Sigmoid colon (tissue), 7 donors: ENCODE measurements around the gene FANK1. TPM values are rescaled to one million over a fixed set of nuclear protein-coding genes. Genes with fewer than 3 reads are reported as not detected.

Experiments
- DNase-seq: peaks from one replicate; pipeline ENCODE4 v3.0.0-alpha.2; 2019
- H3K27ac ChIP-seq, 4 donors: fragments of 200-600 bp; sonication (generic); one replicate each; pipeline ENCODE4 v1.5.1; 2016 to 2019; ENCODE audit warnings: mild to moderate bottlenecking in 1 of 4
- H3K27me3 ChIP-seq, 3 donors: fragments of 200-600 bp; sonication (generic); one replicate each; pipeline ENCODE4 v1.5.1; 2019; ENCODE audit warnings: mild to moderate bottlenecking in 1 of 3
- H3K36me3 ChIP-seq, 4 donors: fragments of 200-600 bp; sonication (generic); one replicate each; pipeline ENCODE4 v1.5.1; 2016 to 2019
- H3K4me1 ChIP-seq, 4 donors: fragments of 200-600 bp; sonication (generic); one replicate each; pipeline ENCODE4 v1.5.1; 2017 to 2019
- H3K4me3 ChIP-seq, 4 donors: fragments of 200-600 bp; sonication (generic); one replicate each; pipeline ENCODE4 v1.5.1; 2017 to 2019; ENCODE audit warnings: mild to moderate bottlenecking in 2 of 4, moderate library complexity in 1 of 4
- H3K9me3 ChIP-seq, 4 donors: fragments of 200-600 bp in 3 of 4; sonication (generic) in 3 of 4; one replicate each; pipeline versions ENCODE4 v1.5.1 to v1.6.1; 2013 to 2019
- EP300 ChIP-seq, 4 donors: sonication (generic); formaldehyde crosslinking; IDR thresholded peaks; one replicate each; pipeline ENCODE4 v1.6.1; 2017; ENCODE audit warnings: antibody characterized with exemption in 4 of 4
- POLR2A ChIP-seq, 2 donors: fragments of 450-650 bp; IDR thresholded peaks; one replicate each; pipeline ENCODE4 v1.6.1; 2016; ENCODE audit warnings: antibody characterized with exemption in 2 of 2, mild to moderate bottlenecking in 2 of 2, moderate library complexity in 2 of 2
- POLR2AphosphoS5 ChIP-seq, 4 donors: sonication (generic); formaldehyde crosslinking; IDR thresholded peaks; one replicate each; pipeline ENCODE4 v1.6.1; 2017; ENCODE audit warnings: antibody characterized with exemption in 4 of 4
- WGBS, 2 donors: extraction: QIAGEN DNeasy Blood & Tissue Kit; methylation state at CpG; one replicate each; pipeline ENCODE4 v1.1.7; 2013; 5-methylcytosine and 5-hydroxymethylcytosine counted together
- intact Hi-C: fragments of 100-400 bp; cut with DNase I; formaldehyde crosslinking; loops from one replicate; pipeline ENCODE4 v1.15.1; 2023
- polyA plus RNA-seq, 3 donors: library from polyadenylated mRNA; stranded (reverse); fragments of 200-250 nt; gene quantifications; one replicate each; pipeline ENCODE4 v1.2.3, GENCODE V29; 2013
- total RNA-seq, 4 donors: library from RNA; depleted of rRNA; stranded (reverse); fragments of >200 nt; gene quantifications; one replicate each; pipeline ENCODE4 v1.1.0, GENCODE V29; 2016
- TF ChIP-seq, protein P1 (sequence below), 4 experiments: fragments of 450-650 bp in 3 of 4; fragments of 200-600 bp in 1 of 4; IDR thresholded peaks; one replicate each; pipeline ENCODE4 v1.5.1; 2016 to 2019; ENCODE audit warnings: antibody characterized with exemption in 4 of 4, mild to moderate bottlenecking in 3 of 4, moderate library complexity in 2 of 4
- donor health status: healthy with polysubstance abuse.
- donor health status: Bipolar disorder and iron deficiency.
- donor health status: healthy.

FANK1 gene
- total and polyA plus RNA-seq, 7 donors, result 0.71 to 12.6 (median 3.5) TPM; not detected in 1

DNA sequence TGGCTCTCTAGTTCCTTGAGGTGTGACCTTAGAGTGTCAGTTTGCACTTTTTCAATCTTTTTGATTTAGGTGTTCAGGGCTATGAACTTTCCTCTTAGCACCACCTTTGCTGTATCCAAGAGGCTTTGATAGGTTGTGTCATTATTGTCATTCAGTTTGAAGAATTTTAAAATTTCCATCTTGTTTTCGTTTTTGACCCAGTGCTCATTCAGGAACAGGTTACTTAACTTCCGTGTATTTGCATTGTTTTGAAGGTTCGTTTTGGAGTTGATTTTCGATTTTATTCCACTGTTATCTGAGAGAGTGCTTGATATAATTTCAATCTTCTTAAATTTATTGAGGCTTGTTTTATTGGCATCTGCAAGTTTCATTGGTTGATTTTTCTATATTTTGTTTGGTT, 37.3 kb downstream of the FANK1 start:
- no peaks in the 10 kb centered on the region for H3K27me3 ChIP-seq
- DNase-seq, result no peak
- 39 to 71% methylated on average over 4 of the region's 4 CpGs for WGBS, 2 donors
- intact Hi-C loops, result no loop called here
- TF ChIP-seq POLR2A (IDR thresholded peaks at IDR 0.05) (no peak), POLR2AphosphoS5 (IDR thresholded peaks at IDR 0.05) (no peak), EP300 (IDR thresholded peaks at IDR 0.05) (no peak)
- TF ChIP-seq, protein P1, sequence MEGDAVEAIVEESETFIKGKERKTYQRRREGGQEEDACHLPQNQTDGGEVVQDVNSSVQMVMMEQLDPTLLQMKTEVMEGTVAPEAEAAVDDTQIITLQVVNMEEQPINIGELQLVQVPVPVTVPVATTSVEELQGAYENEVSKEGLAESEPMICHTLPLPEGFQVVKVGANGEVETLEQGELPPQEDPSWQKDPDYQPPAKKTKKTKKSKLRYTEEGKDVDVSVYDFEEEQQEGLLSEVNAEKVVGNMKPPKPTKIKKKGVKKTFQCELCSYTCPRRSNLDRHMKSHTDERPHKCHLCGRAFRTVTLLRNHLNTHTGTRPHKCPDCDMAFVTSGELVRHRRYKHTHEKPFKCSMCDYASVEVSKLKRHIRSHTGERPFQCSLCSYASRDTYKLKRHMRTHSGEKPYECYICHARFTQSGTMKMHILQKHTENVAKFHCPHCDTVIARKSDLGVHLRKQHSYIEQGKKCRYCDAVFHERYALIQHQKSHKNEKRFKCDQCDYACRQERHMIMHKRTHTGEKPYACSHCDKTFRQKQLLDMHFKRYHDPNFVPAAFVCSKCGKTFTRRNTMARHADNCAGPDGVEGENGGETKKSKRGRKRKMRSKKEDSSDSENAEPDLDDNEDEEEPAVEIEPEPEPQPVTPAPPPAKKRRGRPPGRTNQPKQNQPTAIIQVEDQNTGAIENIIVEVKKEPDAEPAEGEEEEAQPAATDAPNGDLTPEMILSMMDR (IDR thresholded peaks at IDR 0.05), result no peak
- H3K36me3 ChIP-seq, result no peaks in the 10 kb centered on the region
- H3K27ac ChIP-seq, result no peak overlapping the region
- H3K4me3 ChIP-seq, result no peak overlapping the region
- no peaks in the 10 kb centered on the region for H3K9me3 ChIP-seq
- H3K4me1 ChIP-seq, result no peaks in the 10 kb centered on the region

DNA sequence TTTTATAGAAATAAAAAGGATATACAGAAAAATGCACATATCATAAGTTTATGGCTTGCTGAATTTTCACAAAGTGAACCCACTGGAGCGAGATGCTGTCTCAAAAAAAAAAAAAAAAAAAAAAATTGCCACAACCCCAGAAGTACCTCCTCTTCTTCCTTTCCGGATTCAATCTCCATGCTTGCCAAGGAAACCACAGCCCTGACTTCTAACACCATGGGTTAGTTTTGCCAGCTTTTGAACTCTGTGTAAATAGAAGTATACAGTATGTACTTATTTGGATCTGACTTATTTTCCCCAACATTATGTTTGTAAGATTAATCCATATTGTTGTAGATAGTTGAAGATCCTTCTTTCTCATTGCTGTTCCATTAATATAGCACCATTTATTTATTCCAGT, 40.0 kb downstream of the FANK1 start:
- Histone ChIP-seq H3K9me3 (no peaks in the 10 kb centered on the region), H3K27ac (no peak overlapping the region), H3K36me3 (no peaks in the 10 kb centered on the region), H3K4me3 (no peak overlapping the region), H3K4me1 (no peaks in the 10 kb centered on the region), H3K27me3 (no peaks in the 10 kb centered on the region)
- 65 to 83% methylated on average over 2 of the region's 2 CpGs for WGBS, 2 donors
- no peak for TF ChIP-seq POLR2A (IDR thresholded peaks at IDR 0.05)
- TF ChIP-seq POLR2AphosphoS5 (IDR thresholded peaks at IDR 0.05), result no peak
- TF ChIP-seq, protein P1 (IDR thresholded peaks at IDR 0.05), result no peak
- no peak for TF ChIP-seq EP300 (IDR thresholded peaks at IDR 0.05)
- intact Hi-C loops, result no loop called here
- DNase-seq, result no peak

DNA sequence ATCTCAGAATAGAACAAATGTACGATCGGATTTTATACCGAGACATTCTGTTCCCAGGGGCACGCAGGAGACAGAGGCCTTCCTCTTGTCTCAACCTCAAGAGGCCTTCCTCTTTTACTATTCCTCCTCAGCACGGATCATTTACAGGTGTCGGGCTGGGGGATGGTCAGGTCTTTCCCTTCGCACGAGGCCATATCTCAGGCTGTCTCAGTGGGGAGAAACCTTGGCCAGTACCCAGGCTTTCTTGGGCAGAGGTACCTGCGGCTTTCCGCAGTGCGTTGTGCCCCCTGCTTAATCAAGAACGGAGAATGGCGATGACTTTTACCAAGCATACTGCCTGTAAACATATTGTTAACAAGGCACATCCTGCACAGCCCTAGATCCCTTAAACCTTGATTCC, 44.2 kb downstream of the FANK1 start:
- H3K4me3 ChIP-seq, result no peak overlapping the region
- 83 to 94% methylated on average over 13 of the region's 13 CpGs for WGBS, 2 donors
- peaks cover 0 to 4% (median 0%) of the 10 kb centered on the region in 4 donors for H3K9me3 ChIP-seq
- no peaks in the 10 kb centered on the region for H3K4me1 ChIP-seq
- no peaks in the 10 kb centered on the region for H3K36me3 ChIP-seq
- DNase-seq, result no peak
- intact Hi-C loops, result no loop called here
- H3K27ac ChIP-seq, result no peak overlapping the region
- TF ChIP-seq EP300 (IDR thresholded peaks at IDR 0.05) (no peak), POLR2AphosphoS5 (IDR thresholded peaks at IDR 0.05) (no peak), POLR2A (IDR thresholded peaks at IDR 0.05) (no peak)
- TF ChIP-seq, protein P1 (IDR thresholded peaks at IDR 0.05), result no peak
- H3K27me3 ChIP-seq, result no peaks in the 10 kb centered on the region

DNA sequence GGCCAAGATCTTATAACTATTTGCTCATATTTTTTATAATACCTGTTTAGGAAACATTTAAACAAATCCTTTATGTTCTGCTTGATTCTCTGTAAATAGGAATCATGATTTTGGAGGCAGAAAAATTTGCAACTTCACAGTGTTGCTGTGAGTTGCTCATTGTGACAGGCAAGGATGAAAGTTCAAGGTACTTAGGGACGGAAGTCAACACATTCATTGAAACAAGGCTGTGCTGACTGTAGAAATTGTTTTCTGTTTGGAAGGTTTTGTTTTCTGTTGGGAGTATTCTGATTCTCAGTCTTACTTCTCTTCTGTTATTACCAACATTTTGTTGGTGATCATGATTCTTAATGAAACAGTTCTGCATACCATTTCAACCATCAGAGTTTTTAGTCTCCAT, 54.9 kb downstream of the FANK1 start:
- no peak for TF ChIP-seq POLR2AphosphoS5 (IDR thresholded peaks at IDR 0.05)
- TF ChIP-seq EP300 (IDR thresholded peaks at IDR 0.05), result no peak
- TF ChIP-seq, protein P1 (IDR thresholded peaks at IDR 0.05), result no peak
- no peak for TF ChIP-seq POLR2A (IDR thresholded peaks at IDR 0.05)
- Histone ChIP-seq H3K27me3 (no peaks in the 10 kb centered on the region), H3K4me3 (no peak overlapping the region), H3K9me3 (peaks cover 0 to 17% (median 13%) of the 10 kb centered on the region in 4 donors), H3K36me3 (no peaks in the 10 kb centered on the region), H3K27ac (no peak overlapping the region), H3K4me1 (no peaks in the 10 kb centered on the region)
- no peak for DNase-seq
- WGBS, 2 donors, result 59 to 77% methylated on average over 1 of the region's 1 CpG
- intact Hi-C loops, result no loop called here

DNA sequence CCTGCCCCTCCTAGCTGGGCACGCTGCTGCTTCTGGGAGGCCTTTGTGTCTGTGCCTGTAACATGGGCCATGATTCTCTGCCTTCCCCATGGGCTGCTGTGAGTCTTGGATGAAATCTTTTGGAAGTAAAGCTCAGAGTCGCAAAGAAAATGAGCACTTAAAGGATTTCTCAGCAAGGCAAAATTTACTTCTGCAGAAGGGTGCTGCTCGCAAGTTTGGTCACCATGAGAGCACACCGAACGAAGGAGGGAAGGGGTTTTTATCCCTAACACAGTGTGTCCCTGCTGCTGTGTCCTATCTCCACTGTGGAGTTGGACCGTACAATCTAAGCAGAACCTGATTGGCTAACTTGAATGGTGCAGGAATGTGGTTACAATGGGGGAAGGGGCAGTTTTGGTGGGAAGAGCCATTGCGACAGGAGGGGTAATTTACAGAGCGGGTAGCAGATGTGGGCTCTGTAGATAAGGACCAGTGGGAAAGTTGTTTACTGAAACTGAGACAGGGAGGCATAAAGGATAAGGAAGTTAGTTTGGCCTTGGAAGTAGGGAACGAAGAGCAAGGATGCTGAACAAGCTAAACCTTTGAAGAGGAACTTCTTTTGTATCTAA, 57.5 kb downstream of the FANK1 start:
- no peaks in the 10 kb centered on the region for H3K27me3 ChIP-seq

More for the DNA sequence above, 57.5 kb downstream of the FANK1 start:
- H3K4me3 ChIP-seq, result no peak overlapping the region
- TF ChIP-seq POLR2AphosphoS5 (IDR thresholded peaks at IDR 0.05) (no peak), EP300 (IDR thresholded peaks at IDR 0.05) (no peak), POLR2A (IDR thresholded peaks at IDR 0.05) (no peak)
- TF ChIP-seq, protein P1 (IDR thresholded peaks at IDR 0.05), result no peak
- WGBS, 2 donors, result 94 to 95% methylated on average over 9 of the region's 9 CpGs
- intact Hi-C loops, result no loop called here
- H3K4me1 ChIP-seq, result no peaks in the 10 kb centered on the region
- no peak for DNase-seq
- peaks cover 0 to 17% (median 13%) of the 10 kb centered on the region in 4 donors for H3K9me3 ChIP-seq
- H3K27ac ChIP-seq, result no peak overlapping the region
- no peaks in the 10 kb centered on the region for H3K36me3 ChIP-seq
